ENCODE data around the gene SGK1.

SGK1 gene

DNA sequence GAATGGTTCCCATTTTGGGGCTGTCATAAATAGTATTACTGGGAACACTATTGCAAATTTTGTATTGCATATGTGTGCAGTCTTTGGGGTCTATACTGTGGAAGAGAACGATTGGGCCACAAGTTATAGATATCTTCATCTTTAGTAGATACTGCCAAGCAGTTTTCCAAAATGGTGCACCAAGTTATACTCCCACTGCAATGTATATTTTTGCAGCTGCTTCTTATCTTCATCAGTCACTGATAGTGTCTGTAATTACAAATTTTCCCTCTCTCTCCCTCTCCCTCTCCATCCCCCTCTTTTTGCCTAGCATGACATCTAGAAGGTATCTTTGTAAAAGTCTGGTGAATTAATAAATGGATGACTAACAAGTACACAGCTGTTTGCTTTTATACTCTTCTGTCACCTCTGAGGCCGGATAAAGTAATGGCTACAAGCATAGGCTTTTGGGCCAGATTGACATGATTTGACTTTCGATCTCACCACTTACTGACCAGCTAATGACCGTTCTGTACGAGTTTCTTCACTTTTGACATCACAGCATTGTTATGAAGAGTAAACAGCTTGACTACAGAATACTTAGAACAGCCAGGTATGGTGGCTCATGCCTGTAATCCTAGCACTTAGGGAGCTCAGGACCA, 152.2 kb downstream of the SGK1 start:
- no peak for DNase-seq

DNA sequence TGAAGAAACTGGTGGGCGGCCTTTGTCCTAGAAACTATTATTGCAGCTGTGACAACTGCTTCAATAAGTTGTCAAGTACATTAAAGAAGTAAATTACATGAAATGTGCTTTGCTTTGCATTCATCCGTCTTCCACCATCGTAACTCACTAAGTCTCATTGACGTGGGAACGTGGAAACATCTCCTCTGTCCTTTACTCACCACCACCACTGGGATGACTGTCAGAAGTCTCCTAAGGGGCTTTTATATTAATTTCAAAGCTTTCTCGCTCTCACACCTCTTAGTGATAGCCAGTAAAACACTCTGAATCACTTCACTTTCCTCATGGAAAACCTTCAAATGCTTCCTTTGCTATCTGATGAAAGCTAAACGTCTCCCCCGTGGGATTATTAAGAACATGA, 153.6 kb downstream of the SGK1 start:
- DNase-seq: no peak

- no peak for DNase-seq
Observed at GRCh38 chr6:134162932-134163331, 155.0 kb downstream of the SGK1 start.

- DNase-seq: no peak
Observed at GRCh38 chr6:134161041-134161440, 156.9 kb downstream of the SGK1 start.

DNA sequence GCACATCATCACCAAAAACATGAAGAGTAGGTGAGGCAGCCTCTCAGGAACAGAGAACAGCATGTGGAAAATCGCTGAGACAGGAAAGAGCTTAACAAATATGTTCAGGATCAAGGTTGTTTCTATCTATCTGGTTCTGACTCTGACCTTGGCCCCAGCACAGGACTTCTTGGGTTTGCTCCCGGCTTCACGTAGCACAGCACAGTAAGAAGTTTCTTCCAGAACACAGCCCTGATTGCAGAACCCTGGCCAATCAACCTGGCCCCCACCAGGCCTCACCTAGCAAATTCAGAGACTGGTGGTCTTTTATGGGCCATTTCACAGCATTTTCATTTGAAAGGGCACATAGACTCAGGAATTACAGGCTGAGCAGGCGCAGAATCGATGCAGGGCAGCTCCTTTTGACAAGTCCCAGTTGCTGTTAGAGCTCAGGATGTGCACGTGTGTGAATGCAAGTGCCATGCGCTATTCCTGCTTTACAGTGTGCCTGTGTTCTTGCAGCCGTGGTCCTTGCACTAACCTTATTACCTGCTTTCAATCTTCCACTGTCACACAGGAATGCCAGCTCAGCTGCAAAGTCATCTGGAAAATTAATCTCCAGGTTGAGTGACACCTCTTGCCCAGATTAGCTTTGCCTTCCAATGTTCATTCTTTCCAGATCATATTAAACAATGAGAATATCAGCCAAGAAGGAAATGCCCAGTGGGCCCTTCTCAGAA, 165.0 kb downstream of the SGK1 start:
- no peak for DNase-seq

- DNase-seq: no peak
Observed at GRCh38 chr6:134148566-134148965, 169.3 kb downstream of the SGK1 start.

DNA sequence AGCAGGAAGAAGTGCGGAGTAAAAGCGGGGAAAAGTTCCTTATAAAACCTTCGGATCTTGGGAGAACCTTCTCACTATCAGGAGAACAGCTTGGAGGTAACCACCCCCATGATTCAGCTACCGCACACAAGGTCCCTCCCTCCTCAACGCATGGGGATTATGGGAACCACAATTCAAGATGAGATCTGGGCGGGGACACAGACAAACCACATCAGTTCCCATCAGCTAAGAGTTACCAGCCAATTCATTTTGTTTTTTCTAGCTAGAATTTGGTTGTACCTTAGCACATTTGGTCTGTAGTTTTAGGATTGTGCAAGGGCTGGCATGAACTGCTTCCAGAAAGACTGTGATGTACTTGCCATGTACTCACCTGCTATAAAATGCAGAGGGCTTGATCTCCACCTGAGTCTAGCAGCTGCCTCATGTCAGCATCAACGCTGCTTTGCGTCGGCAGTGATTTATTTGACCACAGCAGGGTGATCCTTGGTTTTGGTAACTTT, 170.8 kb downstream of the SGK1 start:
- DNase-seq: no peak

- DNase-seq: no peak
Observed at GRCh38 chr6:134146268-134147033, 171.5 kb downstream of the SGK1 start.

GRCh38 chr6:134145786-134146185, 172.1 kb downstream of the SGK1 start:
- no peak for DNase-seq

- no peak for DNase-seq
Observed at GRCh38 chr6:134138226-134138975, 179.5 kb downstream of the SGK1 start.

- no peak for DNase-seq
Observed at GRCh38 chr6:134134654-134135053, 183.3 kb downstream of the SGK1 start.

GRCh38 chr6:134132494-134133141, 185.3 kb downstream of the SGK1 start:
- no peak for DNase-seq

DNA sequence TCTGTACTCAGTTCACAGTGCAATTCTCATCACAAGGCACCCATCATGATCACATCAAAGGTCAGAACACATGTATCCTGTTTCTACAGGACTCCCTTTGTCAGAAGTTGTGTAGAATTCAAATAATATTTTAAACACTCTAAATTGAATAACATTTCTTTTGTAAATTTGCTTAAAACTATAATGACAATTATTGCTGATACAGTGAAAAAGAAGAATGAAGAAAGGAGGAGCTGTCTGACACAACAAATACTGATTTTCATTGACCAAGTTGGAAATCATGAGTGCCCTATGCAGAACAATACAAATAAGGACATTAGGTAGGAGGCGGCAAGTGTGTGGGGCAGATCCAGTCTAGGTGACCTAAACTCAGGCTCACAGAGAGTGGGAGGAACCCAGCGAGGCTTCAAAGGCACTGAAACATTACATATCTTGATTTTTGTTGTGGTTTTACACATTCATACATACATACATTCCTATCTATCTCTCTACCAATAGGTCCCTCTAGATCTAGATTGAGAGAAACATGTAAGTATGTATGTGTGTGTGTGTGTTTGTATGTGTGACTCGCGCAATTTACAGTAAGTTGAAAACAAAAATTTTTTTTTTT, 186.3 kb downstream of the SGK1 start:
- DNase-seq: no peak

GRCh38 chr6:134128146-134128545, 189.8 kb downstream of the SGK1 start:
- DNase-seq: no peak

GRCh38 chr6:134123666-134124208, 194.2 kb downstream of the SGK1 start:
- DNase-seq: peak; percentile 36

GRCh38 chr6:134122775-134123174, 195.1 kb downstream of the SGK1 start:
- no peak for DNase-seq

- no peak for DNase-seq
Observed at GRCh38 chr6:134119486-134119885, 198.4 kb downstream of the SGK1 start.

Data from activated T-cell treated with anti-CD3 and anti-CD28 coated beads, Interleukin-2, amount 50 U/mL, for 1 hour (primary cell).